Measurements from ENCODE around the gene OR7C1. TPM values are rescaled to one million over a fixed set of nuclear protein-coding genes. Genes with fewer than 3 reads are reported as not detected.

OR7C1 gene
- total and polyA plus RNA-seq, 2 of the 13 experiments (the other 11 are each of a cell fraction or from before 2014, with no cell fraction given), result not detected

DNA sequence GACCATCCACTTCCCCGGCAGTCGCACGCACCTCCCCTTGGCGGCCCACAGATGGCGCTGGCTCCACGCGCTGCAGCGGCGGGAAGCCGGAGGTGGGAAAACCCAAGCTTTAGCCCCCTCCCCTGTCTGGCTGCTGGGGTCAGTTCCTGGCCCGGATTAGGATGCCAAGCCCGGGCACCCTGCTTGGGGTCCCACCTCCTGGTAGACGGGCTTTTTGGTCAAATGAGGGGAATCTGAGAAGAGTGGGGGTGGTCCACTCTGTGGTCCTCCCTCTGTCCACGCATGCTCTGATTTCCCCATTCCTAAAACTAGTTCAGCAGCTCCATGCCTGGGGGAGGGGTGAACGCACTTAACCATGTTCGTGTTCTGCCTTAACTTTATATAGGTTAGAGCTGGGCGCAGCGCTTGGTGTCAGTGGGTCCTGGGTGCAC is 48.5 kb downstream of the OR7C1 start (continued):
- no peak for TF ChIP-seq FOXK1 (CRISPR knock-in tag; IDR thresholded peaks at IDR 0.05; ENCODE audit: borderline replicate concordance, low read depth)
- TF ChIP-seq ZNF605 (CRISPR knock-in tag; IDR thresholded peaks at IDR 0.05), result 0 out of 2 replicates have a peak, but pooled peaks have one; percentile 29
- TF ChIP-seq, protein P1, sequence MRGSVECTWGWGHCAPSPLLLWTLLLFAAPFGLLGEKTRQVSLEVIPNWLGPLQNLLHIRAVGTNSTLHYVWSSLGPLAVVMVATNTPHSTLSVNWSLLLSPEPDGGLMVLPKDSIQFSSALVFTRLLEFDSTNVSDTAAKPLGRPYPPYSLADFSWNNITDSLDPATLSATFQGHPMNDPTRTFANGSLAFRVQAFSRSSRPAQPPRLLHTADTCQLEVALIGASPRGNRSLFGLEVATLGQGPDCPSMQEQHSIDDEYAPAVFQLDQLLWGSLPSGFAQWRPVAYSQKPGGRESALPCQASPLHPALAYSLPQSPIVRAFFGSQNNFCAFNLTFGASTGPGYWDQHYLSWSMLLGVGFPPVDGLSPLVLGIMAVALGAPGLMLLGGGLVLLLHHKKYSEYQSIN (CRISPR knock-in tag; IDR thresholded peaks at IDR 0.05; ENCODE audit: borderline replicate concordance), result no peak
- TF ChIP-seq HNRNPLL (IDR thresholded peaks at IDR 0.05; ENCODE audit: low read depth, low read length, poor library complexity, severe bottlenecking), result peak; percentile 34
- TF ChIP-seq REL (CRISPR knock-in tag; conservative IDR thresholded peaks at IDR 0.05), result no peak
- TF ChIP-seq ZNF101 (CRISPR knock-in tag; IDR thresholded peaks at IDR 0.05; ENCODE audit: borderline replicate concordance, low read depth), result no peak
- TF ChIP-seq STAG1 (CRISPR knock-in tag; IDR thresholded peaks at IDR 0.05), result peak; percentile 65
- TF ChIP-seq SP5 (CRISPR knock-in tag; IDR thresholded peaks at IDR 0.05; ENCODE audit: borderline replicate concordance, low read depth), result no peak
- TF ChIP-seq, protein P2, sequence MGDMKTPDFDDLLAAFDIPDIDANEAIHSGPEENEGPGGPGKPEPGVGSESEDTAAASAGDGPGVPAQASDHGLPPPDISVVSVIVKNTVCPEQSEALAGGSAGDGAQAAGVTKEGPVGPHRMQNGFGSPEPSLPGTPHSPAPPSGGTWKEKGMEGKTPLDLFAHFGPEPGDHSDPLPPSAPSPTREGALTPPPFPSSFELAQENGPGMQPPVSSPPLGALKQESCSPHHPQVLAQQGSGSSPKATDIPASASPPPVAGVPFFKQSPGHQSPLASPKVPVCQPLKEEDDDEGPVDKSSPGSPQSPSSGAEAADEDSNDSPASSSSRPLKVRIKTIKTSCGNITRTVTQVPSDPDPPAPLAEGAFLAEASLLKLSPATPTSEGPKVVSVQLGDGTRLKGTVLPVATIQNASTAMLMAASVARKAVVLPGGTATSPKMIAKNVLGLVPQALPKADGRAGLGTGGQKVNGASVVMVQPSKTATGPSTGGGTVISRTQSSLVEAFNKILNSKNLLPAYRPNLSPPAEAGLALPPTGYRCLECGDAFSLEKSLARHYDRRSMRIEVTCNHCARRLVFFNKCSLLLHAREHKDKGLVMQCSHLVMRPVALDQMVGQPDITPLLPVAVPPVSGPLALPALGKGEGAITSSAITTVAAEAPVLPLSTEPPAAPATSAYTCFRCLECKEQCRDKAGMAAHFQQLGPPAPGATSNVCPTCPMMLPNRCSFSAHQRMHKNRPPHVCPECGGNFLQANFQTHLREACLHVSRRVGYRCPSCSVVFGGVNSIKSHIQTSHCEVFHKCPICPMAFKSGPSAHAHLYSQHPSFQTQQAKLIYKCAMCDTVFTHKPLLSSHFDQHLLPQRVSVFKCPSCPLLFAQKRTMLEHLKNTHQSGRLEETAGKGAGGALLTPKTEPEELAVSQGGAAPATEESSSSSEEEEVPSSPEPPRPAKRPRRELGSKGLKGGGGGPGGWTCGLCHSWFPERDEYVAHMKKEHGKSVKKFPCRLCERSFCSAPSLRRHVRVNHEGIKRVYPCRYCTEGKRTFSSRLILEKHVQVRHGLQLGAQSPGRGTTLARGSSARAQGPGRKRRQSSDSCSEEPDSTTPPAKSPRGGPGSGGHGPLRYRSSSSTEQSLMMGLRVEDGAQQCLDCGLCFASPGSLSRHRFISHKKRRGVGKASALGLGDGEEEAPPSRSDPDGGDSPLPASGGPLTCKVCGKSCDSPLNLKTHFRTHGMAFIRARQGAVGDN (CRISPR knock-in tag; IDR thresholded peaks at IDR 0.05), result 0 out of 2 replicates have a peak, but pooled peaks have one; percentile 24
- TF ChIP-seq ZNF780A (CRISPR knock-in tag; IDR thresholded peaks at IDR 0.05), result no peak
- no peak for TF ChIP-seq ZNF644 (CRISPR knock-in tag; IDR thresholded peaks at IDR 0.05; ENCODE audit: low read depth)
- TF ChIP-seq, protein P3, sequence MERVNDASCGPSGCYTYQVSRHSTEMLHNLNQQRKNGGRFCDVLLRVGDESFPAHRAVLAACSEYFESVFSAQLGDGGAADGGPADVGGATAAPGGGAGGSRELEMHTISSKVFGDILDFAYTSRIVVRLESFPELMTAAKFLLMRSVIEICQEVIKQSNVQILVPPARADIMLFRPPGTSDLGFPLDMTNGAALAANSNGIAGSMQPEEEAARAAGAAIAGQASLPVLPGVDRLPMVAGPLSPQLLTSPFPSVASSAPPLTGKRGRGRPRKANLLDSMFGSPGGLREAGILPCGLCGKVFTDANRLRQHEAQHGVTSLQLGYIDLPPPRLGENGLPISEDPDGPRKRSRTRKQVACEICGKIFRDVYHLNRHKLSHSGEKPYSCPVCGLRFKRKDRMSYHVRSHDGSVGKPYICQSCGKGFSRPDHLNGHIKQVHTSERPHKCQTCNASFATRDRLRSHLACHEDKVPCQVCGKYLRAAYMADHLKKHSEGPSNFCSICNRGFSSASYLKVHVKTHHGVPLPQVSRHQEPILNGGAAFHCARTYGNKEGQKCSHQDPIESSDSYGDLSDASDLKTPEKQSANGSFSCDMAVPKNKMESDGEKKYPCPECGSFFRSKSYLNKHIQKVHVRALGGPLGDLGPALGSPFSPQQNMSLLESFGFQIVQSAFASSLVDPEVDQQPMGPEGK (CRISPR knock-in tag; IDR thresholded peaks at IDR 0.05), result 0 out of 2 replicates have a peak, but pooled peaks have one; percentile 40
- TF ChIP-seq, protein P4, sequence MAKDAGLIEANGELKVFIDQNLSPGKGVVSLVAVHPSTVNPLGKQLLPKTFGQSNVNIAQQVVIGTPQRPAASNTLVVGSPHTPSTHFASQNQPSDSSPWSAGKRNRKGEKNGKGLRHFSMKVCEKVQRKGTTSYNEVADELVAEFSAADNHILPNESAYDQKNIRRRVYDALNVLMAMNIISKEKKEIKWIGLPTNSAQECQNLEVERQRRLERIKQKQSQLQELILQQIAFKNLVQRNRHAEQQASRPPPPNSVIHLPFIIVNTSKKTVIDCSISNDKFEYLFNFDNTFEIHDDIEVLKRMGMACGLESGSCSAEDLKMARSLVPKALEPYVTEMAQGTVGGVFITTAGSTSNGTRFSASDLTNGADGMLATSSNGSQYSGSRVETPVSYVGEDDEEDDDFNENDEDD (CRISPR knock-in tag; IDR thresholded peaks at IDR 0.05; ENCODE audit: borderline replicate concordance), result peak; percentile 52; the same call in 1 of the 2 replicates
- TF ChIP-seq ZNF790 (CRISPR knock-in tag; IDR thresholded peaks at IDR 0.05; ENCODE audit: borderline replicate concordance), result 0 out of 2 replicates have a peak, but pooled peaks have one; percentile 28
- TF ChIP-seq, protein P5, sequence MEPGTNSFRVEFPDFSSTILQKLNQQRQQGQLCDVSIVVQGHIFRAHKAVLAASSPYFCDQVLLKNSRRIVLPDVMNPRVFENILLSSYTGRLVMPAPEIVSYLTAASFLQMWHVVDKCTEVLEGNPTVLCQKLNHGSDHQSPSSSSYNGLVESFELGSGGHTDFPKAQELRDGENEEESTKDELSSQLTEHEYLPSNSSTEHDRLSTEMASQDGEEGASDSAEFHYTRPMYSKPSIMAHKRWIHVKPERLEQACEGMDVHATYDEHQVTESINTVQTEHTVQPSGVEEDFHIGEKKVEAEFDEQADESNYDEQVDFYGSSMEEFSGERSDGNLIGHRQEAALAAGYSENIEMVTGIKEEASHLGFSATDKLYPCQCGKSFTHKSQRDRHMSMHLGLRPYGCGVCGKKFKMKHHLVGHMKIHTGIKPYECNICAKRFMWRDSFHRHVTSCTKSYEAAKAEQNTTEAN (CRISPR knock-in tag; conservative IDR thresholded peaks at IDR 0.05), result no peak
- no peak for TF ChIP-seq ZNF441 (CRISPR knock-in tag; IDR thresholded peaks at IDR 0.05; ENCODE audit: borderline replicate concordance)
